OCI-LY1 (cell line): Measurements from ENCODE around the gene CCDC117.

Source experiments
- H2AFZ ChIP-seq: fragments of 200-600 bp; sonication (generic), shearing (Covaris generic); 2 replicates; pipeline ENCODE4 v1.6.0; 2014; ENCODE audit warnings: antibody characterized with exemption, mild to moderate bottlenecking, low read length
- H3F3A ChIP-seq: fragments of 200-600 bp; sonication (generic), shearing (Covaris generic); 2 replicates; pipeline ENCODE4 v1.6.0; 2014; ENCODE audit warnings: mild to moderate bottlenecking, antibody characterized with exemption, low read length, moderate library complexity; ENCODE audit not compliant: insufficient read depth
- H3K27ac ChIP-seq: fragments of 200-600 bp; sonication (generic); 2 replicates; pipeline ENCODE4 v1.5.1; 2014; ENCODE audit warnings: low read length, mixed run types, mild to moderate bottlenecking, low read depth; ENCODE audit not compliant: poor library complexity, severe bottlenecking
- H3K27me3 ChIP-seq: fragments of 200-600 bp; sonication (generic); 2 replicates; pipeline ENCODE4 v1.6.0; 2014; ENCODE audit warnings: antibody characterized with exemption, mild to moderate bottlenecking, low read length, moderate library complexity; ENCODE audit not compliant: insufficient read depth
- H3K36me3 ChIP-seq: fragments of 200-600 bp; sonication (generic); 2 replicates; pipeline ENCODE4 v1.6.1; 2014; ENCODE audit warnings: mild to moderate bottlenecking, antibody characterized with exemption, low read length, moderate library complexity, mixed read lengths; ENCODE audit not compliant: insufficient read depth
- H3K4me1 ChIP-seq: fragments of 200-600 bp; sonication (generic); 2 replicates; pipeline ENCODE4 v1.5.1; 2014; ENCODE audit warnings: mild to moderate bottlenecking, low read length, moderate library complexity; ENCODE audit not compliant: insufficient read depth, severe bottlenecking
- H3K4me2 ChIP-seq: fragments of 200-600 bp; sonication (generic), shearing (Covaris generic); 2 replicates; pipeline ENCODE4 v1.6.1; 2014; ENCODE audit warnings: low read length
- H3K4me3 ChIP-seq: fragments of 200-600 bp; sonication (generic); 2 replicates; pipeline ENCODE4 v1.5.1; 2014; ENCODE audit warnings: low read length, low read depth, mild to moderate bottlenecking, mixed read lengths; ENCODE audit not compliant: poor library complexity, severe bottlenecking
- H3K79me2 ChIP-seq: fragments of 200-600 bp; shearing (Covaris generic); 2 replicates; pipeline ENCODE4 v1.6.1; 2016; ENCODE audit warnings: mixed run types, low read length, mixed read lengths; ENCODE audit not compliant: insufficient read depth
- H3K9ac ChIP-seq: fragments of 200-600 bp; sonication (generic), shearing (Covaris generic); 2 replicates; pipeline ENCODE4 v1.6.1; 2014; ENCODE audit warnings: mild to moderate bottlenecking, low read length, mixed read lengths
- H3K9me2 ChIP-seq: fragments of 200-600 bp; sonication (generic), shearing (Covaris generic); 2 replicates; pipeline ENCODE4 v1.6.1; 2014; ENCODE audit warnings: low read depth, mild to moderate bottlenecking, low read length, mixed read lengths
- H3K9me3 ChIP-seq: fragments of 200-600 bp; shearing (Covaris generic); 2 replicates; pipeline ENCODE4 v1.6.1; 2014; ENCODE audit warnings: low read length, mixed read lengths
- H4K20me1 ChIP-seq: fragments of 200-600 bp; sonication (generic), shearing (Covaris generic); 2 replicates; pipeline ENCODE4 v1.6.0; 2016; ENCODE audit warnings: mild to moderate bottlenecking, low read length; ENCODE audit not compliant: insufficient read depth
- CTCF ChIP-seq: fragments of 200-600 bp; sonication (generic), shearing (Covaris generic); IDR thresholded peaks from 2 replicates; pipeline ENCODE4 v1.5.1; 2017; ENCODE audit warnings: mild to moderate bottlenecking, antibody characterized with exemption, low read length, moderate library complexity, mixed read lengths
- EZH2 ChIP-seq: fragments of 200-600 bp; sonication (generic), shearing (Covaris generic); IDR thresholded peaks from 2 replicates; pipeline ENCODE4 v1.8.0; 2017; ENCODE audit warnings: borderline replicate concordance, mixed run types, mild to moderate bottlenecking, antibody characterized with exemption, low read length, moderate library complexity, mixed read lengths

The CCDC117 gene

GRCh38 chr22:28771195-28771791 is 1.2 kb upstream of the CCDC117 start:
- TF ChIP-seq EZH2 (no peak), CTCF (no peak)
- H3K27ac ChIP-seq: no peak overlapping the region
- no peak overlapping the region for H3K4me3 ChIP-seq
- peaks cover 7% of the 10 kb centered on the region; the same call in 1 of the 2 replicates for H3K9me3 ChIP-seq
- no peaks in the 10 kb centered on the region for H3F3A ChIP-seq
- H3K4me2 ChIP-seq: no peak overlapping the region
- no peaks in the 10 kb centered on the region for H3K9me2 ChIP-seq
- H3K27me3 ChIP-seq: no peaks in the 10 kb centered on the region; the same call in 1 of the 2 replicates
- H4K20me1 ChIP-seq: no peaks in the 10 kb centered on the region
- H3K4me1 ChIP-seq: peaks cover 13% of the 10 kb centered on the region
- no peak overlapping the region for H3K9ac ChIP-seq
- H3K36me3 ChIP-seq: peaks cover 19% of the 10 kb centered on the region
- peaks cover 9% of the 10 kb centered on the region for H3K79me2 ChIP-seq
- H2AFZ ChIP-seq: no peak overlapping the region

GRCh38 chr22:28773461-28773867 is 969 bp downstream of the CCDC117 start:
- Histone ChIP-seq H3K4me1 (peaks cover 13% of the 10 kb centered on the region), H3K27me3 (no peaks in the 10 kb centered on the region; the same call in 1 of the 2 replicates), H3K36me3 (peaks cover 29% of the 10 kb centered on the region), H3K9me3 (peaks cover 7% of the 10 kb centered on the region; the same call in 1 of the 2 replicates), H3K4me2 (peak overlapping the region; percentile 92), H3K4me3 (peak overlapping the region; percentile 96), H3K27ac (peak overlapping the region; percentile 3), H3F3A (no peaks in the 10 kb centered on the region), H4K20me1 (no peaks in the 10 kb centered on the region), H2AFZ (no peak overlapping the region), H3K79me2 (peaks cover 18% of the 10 kb centered on the region), H3K9me2 (no peaks in the 10 kb centered on the region), H3K9ac (peak overlapping the region; percentile 66)
- TF ChIP-seq CTCF (no peak; the same call in 1 of the 2 replicates), EZH2 (no peak)

DNA sequence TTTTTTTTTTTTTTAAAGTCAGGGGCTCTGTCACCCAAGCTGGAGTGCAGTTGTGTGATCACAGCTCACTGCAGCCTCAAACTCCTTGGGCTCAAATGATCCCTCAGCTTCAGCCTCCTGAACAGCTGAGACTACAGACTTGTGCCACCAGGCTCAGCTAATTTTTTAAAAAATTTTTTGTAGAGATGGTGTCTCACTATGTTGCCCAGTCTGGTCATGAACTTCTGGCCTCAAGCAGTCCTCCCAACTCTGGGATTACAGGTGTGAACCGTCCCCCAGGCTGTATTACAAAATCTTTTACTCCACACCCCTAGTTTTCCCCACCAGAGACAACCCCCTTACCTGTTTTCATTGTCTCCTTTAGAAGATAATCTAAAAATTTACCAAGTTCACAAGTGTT is 1.9 kb downstream of the CCDC117 start:
- Histone ChIP-seq H3K79me2 (peaks cover 18% of the 10 kb centered on the region), H3K36me3 (peaks cover 32% of the 10 kb centered on the region), H3K4me1 (peaks cover 13% of the 10 kb centered on the region), H3K27ac (no peak overlapping the region), H3F3A (no peaks in the 10 kb centered on the region), H4K20me1 (no peaks in the 10 kb centered on the region), H3K4me3 (no peak overlapping the region), H2AFZ (no peak overlapping the region), H3K27me3 (no peaks in the 10 kb centered on the region; the same call in 1 of the 2 replicates), H3K9me2 (no peaks in the 10 kb centered on the region), H3K9ac (no peak overlapping the region), H3K9me3 (0 out of 2 replicates have a peak, but pooled peaks cover 1% of the 10 kb centered on the region), H3K4me2 (no peak overlapping the region)
- no peak for TF ChIP-seq EZH2
- TF ChIP-seq CTCF: no peak
